HG03378 (cell line): ENCODE results near the gene E2F2.
"Not testable (repeated sequence)": the region's sequence is repeated elsewhere in the genome, so short reads cannot be mapped to it uniquely, and the experiment has no call there.

ENCODE experiments used
- ATAC-seq: cut with Tn5 transposase; IDR thresholded peaks from one replicate; pipeline ENCODE4 v1.9.1; 2021; ENCODE audit warnings: mild to moderate bottlenecking, moderate library complexity; ENCODE audit not compliant: unreplicated experiment

Gene E2F2

GRCh38 chr1:23525558-23526250 lies 5.3 kb downstream of the E2F2 start:
- no peak for ATAC-seq

DNA sequence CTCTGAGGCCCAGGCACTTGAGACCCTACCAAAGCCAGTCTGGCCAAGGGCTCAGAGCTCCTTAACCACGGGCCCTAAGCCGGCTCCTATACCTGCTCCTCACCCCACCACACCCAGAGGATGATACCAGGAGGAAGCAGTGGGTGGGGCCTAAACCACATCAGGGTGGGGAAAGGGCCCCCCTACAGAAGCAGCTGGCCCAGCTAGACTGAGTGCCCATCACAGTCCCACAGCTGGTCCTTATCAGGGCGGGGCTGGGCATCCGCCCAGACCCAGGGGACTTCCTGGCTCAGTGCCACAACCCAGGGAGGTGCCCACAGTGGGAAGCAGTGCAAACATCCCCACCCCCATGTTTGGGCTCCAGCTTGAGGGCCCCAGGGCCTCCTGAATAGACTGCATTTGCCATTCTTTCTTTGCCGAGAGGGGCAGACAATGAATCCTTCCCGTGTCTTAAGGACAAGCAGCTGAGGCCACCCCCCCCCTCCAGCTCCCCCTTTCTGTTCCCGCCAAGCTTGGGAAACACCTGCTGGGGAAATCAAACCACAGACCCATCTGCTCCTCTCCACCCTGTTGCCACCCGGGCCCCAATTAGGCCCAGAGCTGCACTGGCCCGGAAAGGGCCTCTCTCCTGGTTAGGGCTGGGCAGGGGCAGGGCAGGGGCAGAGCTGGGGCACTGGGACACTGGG lies 6.2 kb downstream of the E2F2 start:
- no peak for ATAC-seq

DNA sequence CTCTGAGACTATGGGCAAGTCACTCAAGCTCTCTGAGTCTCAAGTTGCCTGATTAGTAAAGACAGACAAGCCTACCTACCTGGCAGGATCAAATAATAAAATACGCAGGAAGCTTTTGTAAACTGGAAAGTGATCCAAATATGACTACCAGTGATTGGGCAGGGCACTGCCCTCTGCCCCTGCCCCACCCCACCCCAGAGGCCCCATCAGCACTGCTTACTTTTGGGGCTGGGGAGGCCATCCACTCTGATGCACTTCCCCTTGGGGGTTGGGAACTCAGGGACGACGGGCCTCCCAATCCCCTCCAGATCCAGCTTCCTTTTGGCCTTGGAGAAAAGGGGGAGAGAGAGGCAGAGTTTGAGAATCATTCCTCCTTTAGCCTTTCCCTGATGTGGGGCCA lies 6.9 kb downstream of the E2F2 start:
- no peak for ATAC-seq

DNA sequence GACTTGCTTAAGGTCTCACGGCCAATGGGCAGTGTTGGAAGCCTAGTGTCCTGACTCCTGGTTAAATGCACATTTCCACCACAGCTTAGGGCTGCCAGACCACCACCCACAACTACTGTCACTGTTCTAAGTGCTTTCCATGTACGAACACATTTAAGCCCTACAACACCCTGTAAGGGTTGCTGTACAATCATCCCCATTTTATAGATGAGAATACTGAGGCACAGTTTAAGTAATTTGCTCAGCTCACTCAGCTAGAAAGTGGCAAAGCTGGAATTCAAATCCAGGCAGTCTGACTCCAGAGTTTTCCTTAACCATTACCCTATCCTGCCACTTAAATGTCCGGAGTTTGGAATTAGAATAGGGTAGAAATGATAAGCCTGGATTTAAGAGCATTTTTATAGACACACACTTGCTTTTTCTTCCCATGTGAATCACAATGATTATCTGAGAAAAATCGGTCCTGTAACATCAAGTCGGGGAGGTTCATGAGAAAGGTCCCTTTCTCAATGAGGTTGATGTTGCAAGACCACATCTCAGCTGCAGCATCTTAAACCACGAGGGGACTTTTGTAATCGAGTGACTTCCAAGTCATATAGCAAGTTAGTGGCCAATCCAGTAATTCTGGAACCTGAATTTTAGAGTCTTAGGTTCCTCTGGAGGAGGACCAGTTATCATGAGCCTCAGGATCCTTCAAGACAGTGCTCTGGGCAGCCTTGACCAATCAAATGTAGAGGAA lies 8.6 kb downstream of the E2F2 start:
- no peak for ATAC-seq

- no peak for ATAC-seq
Observed at GRCh38 chr1:23521588-23521987, 9.4 kb downstream of the E2F2 start.

DNA sequence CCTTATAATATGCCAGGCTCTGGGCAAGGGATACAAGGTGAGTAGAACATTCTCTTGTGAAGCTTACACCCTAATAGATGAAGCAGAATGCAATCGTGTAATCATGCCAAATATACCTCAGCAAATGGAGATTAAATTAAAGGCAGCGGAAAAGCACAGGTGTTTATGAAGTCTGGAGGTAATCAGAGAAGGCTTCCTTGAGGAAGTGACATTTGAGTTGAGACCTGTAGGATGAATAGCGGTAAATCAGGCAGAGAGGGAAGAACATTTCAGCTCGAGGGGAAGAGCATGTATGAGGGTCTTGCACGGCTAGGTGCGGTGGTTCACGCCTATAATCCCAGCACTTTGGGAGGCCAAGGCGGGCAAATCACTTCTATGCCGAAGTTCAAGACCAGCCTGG lies 13.5 kb downstream of the E2F2 start:
- no peak for ATAC-seq

- ATAC-seq: no peak
Observed at GRCh38 chr1:23515905-23516304, 15.1 kb downstream of the E2F2 start.

GRCh38 chr1:23514111-23514679 lies 16.8 kb downstream of the E2F2 start:
- no peak for ATAC-seq

DNA sequence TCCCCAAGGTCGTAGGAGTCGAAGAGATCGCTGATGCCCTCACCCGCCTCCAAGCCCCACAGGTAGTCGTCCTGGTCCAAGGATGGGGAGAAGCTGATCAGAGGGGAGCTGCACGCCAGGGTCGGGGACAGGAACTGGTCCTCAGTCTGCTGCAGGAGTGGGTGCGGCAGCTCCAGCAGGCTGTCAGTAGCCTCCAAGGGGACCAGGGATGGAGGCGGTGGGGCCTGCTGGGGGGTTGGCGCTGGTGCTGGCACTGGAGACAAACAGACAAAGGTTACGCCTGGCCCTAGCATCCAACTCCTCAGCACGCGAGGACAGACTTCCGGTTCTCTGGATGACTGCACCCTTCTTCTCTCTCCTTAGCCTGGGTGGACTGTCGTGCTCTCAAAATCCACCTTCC lies 21.1 kb downstream of the E2F2 start:
- ATAC-seq: no peak

DNA sequence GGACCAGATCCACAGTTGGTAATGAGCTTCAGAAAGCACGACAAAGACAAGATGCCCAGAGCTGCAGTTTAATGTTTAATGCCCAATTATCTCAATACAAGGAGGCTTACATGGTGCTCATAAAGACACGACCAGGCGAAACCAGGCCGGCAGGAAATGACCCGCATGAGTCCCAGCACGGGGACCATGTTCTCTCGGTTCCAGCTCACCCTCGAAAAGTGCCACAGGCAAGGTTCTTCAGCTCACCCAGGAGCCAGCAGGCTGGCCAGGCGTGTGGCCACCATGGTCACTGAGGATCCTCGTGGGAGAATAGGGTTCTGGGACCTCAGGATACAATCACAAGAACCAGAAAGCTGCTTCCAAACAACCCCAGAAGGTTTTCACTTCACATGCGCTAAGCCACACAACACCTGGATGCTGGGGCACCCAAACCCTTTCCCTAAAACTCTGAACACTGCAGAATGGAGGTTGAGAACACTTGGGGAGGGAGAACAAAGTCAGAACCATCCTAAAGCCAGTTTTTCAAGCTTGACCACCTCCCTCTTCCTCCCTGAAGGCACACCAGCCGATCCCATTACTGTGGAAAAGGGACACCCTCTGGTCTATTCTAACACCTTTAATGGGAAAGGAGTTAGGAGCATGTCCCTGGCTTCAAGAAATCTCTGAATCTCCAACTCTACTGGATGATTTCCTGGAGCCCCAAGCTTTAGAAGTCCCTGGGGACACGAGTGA lies 24.5 kb downstream of the E2F2 start:
- ATAC-seq: no peak

DNA sequence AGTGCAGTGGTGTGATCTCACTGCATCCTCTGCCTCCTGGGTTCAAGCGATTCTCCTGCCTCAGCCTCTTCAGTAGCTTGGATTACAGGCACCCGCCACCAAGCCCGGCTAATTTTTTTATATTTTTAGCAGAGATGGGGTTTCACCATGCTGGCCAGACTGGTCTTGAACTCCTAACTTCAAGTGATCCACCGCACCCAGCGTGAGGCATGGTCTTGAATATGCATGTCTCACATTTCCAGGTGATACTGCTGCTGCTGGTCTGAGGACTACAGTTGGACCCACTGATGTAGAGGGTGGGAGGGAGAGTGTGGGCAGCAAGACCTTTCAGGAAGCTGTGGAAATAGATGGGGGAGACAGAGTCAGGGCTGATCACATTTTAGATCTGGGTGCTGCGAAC lies 25.2 kb downstream of the E2F2 start:
- ATAC-seq: no peak

- ATAC-seq: not testable (repeated sequence)
Observed at GRCh38 chr1:23504156-23504555, 26.9 kb downstream of the E2F2 start.

- no peak for ATAC-seq
Observed at GRCh38 chr1:23502951-23503350, 28.1 kb downstream of the E2F2 start.

GRCh38 chr1:23500466-23500865 lies 30.6 kb downstream of the E2F2 start:
- no peak for ATAC-seq

DNA sequence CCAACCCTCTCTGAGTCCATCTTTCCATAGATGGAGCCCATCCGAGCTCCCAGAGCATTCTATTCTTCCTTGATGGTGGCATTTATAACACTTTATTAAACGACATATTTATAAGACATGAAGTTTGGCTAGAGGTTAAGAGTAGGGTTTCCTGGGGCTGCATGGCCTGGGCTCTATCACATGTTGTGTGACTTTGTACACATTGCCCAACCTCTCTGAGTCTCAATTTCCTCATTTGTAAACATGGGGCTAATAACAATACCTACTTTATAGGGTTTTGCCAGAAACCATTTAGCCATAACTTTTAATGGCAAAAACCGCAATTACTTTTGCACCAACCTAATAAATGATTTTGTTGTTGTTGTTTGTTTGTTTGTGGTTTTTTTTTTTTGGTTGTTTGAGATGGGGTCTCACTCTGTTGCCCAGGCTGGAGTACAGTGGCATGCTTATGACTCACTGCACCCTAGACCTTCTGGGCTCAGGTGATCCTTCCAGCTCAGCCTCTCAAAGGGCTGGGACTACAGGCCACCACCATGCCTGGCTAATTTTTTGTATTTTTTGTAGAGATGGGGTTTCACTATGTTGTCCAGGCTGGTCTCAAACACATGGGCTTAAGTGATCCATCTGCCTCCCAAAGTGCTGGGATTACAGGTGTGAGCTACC lies 33.1 kb downstream of the E2F2 start:
- no peak for ATAC-seq

DNA sequence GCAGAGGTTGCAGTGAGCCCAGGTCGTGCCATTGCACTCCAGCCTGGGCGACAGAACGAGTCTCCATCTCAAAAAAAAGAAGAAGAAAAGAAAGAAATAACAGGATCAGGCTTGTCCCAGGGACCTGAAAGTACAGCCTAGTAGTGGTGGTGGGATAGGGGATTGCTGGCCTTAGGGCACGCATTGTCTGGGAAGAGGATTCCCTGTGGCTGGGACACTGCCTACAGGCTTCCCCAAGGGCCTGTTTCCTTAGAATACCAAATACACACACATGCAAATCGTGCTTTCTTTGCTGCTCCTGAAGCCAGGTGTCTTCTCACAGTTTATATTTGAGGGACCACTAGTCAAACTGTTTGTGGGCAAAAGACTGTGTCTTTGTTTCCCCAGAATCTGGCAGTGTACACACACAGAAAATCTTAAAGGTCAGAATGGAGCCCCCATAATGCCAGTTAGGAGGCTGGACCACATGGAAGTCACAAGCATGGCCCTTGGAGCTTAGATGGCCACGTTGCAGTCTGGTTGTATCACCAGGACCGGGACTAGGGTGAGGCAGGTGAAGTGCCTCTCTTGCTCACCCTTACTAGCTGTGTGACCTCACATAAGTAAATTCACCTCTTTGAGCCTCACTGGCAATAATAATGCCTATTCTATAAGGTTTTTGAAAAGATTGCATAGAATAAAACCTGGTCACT lies 34.4 kb downstream of the E2F2 start:
- ATAC-seq: no peak

DNA sequence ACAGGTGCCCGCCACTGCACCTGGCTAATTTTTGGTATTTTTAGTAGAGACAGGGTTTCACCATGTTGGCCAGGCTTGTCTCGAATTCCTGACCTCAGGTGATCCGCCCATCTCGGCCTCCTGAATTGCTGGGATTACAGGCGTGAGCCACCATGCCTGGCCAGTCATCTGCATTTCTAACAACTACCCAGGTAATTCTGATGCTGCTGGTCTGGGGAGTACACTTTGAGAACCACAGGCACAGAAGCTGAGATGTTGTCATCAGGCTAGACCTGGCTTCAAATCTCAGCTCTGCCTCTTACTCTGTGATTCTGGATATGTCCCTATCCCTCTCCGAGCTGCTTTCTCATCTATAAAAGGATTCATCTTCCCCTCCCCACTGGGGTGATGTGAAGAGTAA lies 36.2 kb downstream of the E2F2 start:
- not testable (repeated sequence) for ATAC-seq

GRCh38 chr1:23492776-23493175 lies 38.3 kb downstream of the E2F2 start:
- ATAC-seq: not testable (repeated sequence)

DNA sequence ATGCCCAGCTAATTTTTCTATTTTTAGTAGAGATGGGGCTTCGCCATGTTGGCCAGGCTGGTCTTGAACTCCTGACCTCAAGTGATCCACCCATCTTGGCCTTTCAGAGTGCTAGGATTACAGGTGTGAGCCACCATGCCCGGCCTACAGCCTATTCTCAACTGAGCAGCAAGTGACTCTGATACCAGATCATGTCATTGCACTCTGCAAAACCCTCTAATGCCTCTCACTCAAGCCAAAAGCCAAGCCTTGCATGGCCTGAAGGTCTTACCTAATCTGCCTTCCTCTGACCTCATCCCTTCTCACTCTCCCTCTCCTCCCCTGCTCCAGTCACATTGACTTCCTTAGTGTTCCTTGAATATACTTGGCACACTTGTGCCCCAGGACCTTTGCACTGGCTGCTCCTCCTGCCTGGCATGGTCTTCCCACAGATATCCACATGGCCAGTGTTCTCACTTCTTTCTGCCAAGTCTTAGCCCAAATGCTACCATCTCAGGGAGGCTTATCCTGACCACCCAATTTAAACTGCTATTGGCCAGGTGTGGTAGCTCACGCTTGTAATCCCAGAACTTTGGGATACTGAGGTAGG lies 38.8 kb downstream of the E2F2 start:
- no peak for ATAC-seq

- no peak for ATAC-seq
Observed at GRCh38 chr1:23489842-23490241, 41.2 kb downstream of the E2F2 start.
